Prostate gland (tissue), 2 donors: ENCODE results near the gene LRRC23.

Experiments
- CTCF ChIP-seq, 4 experiments: fragments of 200-600 bp in 2 of 4; fragments of 450-650 bp in 2 of 4; sonication (generic) in 2 of 4; IDR thresholded peaks; 1 replicate in 3 of 4; 2 replicates in 1 of 4; pipeline ENCODE4 v1.5.1; 2016 to 2019; ENCODE audit warnings: antibody characterized with exemption in 4 of 4, mild to moderate bottlenecking in 2 of 4, moderate library complexity in 2 of 4
- POLR2A ChIP-seq: fragments of 450-650 bp; IDR thresholded peaks from one replicate; pipeline ENCODE4 v1.6.1; 2016; ENCODE audit warnings: antibody characterized with exemption, mild to moderate bottlenecking

GRCh38 chr12:6961278-6961694, 56.7 kb downstream of the LRRC23 start:
- TF ChIP-seq CTCF (IDR thresholded peaks at IDR 0.05) (no peak), POLR2A (peak; percentile 43)
